Sigmoid colon (tissue), 4 donors: ENCODE measurements around the gene ARHGEF11.

Experiments
- CTCF ChIP-seq, 4 experiments: fragments of 450-650 bp in 3 of 4; fragments of 200-600 bp in 1 of 4; IDR thresholded peaks; one replicate each; pipeline ENCODE4 v1.5.1; 2016 to 2019; ENCODE audit warnings: antibody characterized with exemption in 4 of 4, mild to moderate bottlenecking in 3 of 4, moderate library complexity in 2 of 4
- POLR2A ChIP-seq, 2 donors: fragments of 450-650 bp; IDR thresholded peaks; one replicate each; pipeline ENCODE4 v1.6.1; 2016; ENCODE audit warnings: antibody characterized with exemption in 2 of 2, mild to moderate bottlenecking in 2 of 2, moderate library complexity in 2 of 2
- POLR2AphosphoS5 ChIP-seq, 4 donors: sonication (generic); formaldehyde crosslinking; IDR thresholded peaks; one replicate each; pipeline ENCODE4 v1.6.1; 2017; ENCODE audit warnings: antibody characterized with exemption in 4 of 4

- TF ChIP-seq CTCF (IDR thresholded peaks at IDR 0.05), result no peak
- no peak for TF ChIP-seq POLR2A (IDR thresholded peaks at IDR 0.05)
- TF ChIP-seq POLR2AphosphoS5 (IDR thresholded peaks at IDR 0.05), result no peak
Observed at GRCh38 chr1:156933136-156933535, 112.4 kb downstream of the ARHGEF11 start.
